Amniotic epithelial cell (primary cell): ENCODE results near the gene OXNAD1.
A peak's percentile ranks its signal among the peaks of the same experiment; 100 is the strongest.

Source experiments
- DNase-seq: peaks from one replicate; pipeline ENCODE4 v3.0.0-alpha.2; 2010; ENCODE audit warnings: low read depth

OXNAD1 gene

GRCh38 chr3:16329036-16329825, 64.2 kb downstream of the OXNAD1 start:
- no peak for DNase-seq

DNA sequence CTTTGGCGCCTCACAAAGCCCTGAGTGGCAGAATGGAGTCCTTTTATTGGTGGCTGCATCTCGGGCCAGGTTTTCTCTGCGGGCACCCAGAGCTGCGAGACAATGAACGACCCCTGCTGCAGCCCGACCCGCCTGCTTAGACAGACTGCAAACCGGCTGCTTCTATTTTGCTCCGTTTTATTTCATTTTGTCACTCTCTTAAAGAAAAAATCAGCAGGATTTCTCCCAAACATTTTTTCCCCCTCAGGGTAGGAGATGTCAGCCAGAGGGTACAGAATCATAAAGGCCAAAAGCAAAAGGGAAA, 64.8 kb downstream of the OXNAD1 start:
- DNase-seq: no peak

- no peak for DNase-seq
These were observed 65.3 kb downstream of the OXNAD1 start for GRCh38 chr3:16330351-16330750.

- no peak for DNase-seq
These were observed 66.4 kb downstream of the OXNAD1 start for GRCh38 chr3:16331319-16331883.

GRCh38 chr3:16332904-16333426, 68.0 kb downstream of the OXNAD1 start:
- DNase-seq: peak; percentile 24

- no peak for DNase-seq
These were observed 69.9 kb downstream of the OXNAD1 start for GRCh38 chr3:16334909-16335308.

DNA sequence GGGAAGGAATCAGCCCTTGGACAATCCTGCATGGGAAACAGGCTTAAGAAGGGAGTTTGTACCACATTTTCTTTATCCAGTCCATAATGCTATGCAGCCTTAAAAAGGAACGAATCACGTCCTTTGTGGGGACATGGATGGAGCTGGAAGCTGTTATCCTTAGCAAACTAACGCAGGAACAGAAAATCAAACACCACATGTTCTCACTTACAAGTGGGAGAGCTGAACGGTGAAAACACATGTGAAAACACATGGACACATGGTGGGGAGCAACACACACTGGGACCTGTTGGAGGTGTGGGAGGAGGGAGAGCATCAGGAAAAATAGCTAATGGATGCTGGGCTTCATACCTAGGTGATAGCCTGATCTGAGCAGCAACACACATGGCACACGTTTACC, 70.3 kb downstream of the OXNAD1 start:
- DNase-seq: no peak

DNA sequence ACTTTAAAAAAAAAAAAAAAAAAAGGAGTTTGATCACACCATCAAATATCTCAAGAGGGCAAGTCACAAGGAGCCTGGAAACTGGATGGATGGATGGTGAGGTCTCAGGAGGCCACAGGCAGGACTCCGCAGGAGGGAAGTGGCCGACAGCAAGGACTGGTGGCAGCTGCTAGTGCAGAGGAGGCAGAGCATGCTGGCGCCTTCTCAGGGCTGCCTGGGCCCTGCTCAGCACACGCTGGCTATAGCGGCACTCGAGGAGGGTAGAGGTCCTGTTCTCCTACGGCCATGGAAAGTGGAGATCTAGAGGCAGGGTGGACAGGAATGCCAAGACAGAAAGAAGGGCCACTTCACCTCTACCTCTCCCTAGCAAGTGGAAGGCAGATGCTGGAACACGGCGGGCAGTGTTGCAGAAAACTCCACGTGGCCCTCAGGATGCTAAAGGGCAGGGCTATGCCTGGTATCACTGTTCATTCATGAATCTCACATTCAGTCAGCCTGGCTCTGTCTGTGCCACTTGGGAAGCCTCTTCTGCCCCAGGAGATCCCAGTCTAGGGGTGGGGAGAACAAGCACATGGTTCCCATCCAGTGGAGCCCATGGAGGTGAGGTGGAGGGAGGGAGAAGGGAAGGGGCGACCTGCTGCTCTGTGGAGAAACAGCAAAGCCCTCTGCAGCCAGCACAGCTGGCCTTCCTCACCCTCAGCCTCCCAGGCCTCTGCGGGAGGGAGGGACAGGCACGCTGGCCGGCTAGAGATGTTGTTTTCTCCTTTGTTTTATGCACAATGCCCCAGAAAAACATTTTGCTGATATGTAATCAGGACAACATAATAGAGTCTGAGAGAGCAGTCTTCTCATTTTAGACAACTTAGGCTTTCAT, 71.0 kb downstream of the OXNAD1 start:
- DNase-seq: no peak

DNA sequence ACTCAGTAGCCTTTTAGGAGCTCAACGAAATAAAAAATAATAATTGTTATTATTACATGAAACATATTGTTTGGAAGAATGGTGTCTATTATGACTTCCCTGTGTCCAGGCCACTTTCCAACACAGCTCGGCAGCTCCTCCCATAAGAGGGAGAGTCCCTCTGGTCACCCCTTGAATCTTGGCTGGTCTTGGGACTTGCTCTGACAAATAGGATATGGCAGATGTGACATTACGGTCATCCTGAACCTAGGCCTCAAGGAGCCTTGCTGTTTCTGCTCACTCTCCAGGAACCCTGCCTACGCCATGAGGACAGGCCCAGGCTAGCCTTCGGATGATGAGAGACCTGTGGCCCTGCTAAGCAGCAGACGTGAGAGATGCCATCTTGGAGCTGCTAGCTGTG, 71.8 kb downstream of the OXNAD1 start:
- no peak for DNase-seq

GRCh38 chr3:16337856-16338540, 73.0 kb downstream of the OXNAD1 start:
- DNase-seq: no peak

DNA sequence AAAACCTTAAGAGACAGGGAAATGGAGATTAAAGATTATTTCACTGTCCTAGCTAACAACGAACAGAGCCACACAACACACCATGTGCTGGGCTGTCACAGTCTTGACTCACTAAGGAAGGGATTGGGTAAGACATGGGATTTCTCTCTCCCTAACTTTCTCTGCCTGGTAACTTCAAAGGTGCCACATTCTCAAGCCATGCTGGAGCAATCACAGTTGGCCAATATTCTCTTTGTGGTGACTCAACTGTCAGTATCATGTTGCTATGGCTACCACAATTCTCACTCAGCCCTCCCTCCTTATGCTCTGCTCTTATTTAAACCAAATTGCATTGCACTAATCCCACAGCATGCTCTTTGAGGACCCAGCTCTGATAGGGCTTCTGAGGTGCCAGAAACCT, 74.0 kb downstream of the OXNAD1 start:
- peak; percentile 98 for DNase-seq

- no peak for DNase-seq
These were observed 78.1 kb downstream of the OXNAD1 start for GRCh38 chr3:16343101-16343500.

GRCh38 chr3:16346413-16347081, 81.5 kb downstream of the OXNAD1 start:
- DNase-seq: no peak

DNA sequence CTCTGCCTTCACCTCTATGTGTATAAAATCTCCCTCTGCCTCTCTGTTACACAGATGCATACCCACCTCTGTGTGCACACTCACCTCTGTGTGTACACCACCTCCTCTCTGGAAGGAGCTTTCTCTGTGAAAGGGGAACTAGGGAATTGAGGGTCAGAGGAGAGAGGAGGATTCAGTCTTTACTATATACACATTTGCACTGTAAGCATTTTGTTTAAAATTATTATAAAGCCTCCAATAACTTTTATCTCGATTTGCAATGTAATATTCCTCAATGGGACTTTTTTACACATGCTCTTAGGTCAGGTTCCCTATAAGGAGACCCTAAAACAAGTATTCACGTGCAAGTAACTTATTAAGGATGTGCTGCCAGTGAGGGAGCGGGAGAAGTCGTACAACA, 82.5 kb downstream of the OXNAD1 start:
- no peak for DNase-seq

DNA sequence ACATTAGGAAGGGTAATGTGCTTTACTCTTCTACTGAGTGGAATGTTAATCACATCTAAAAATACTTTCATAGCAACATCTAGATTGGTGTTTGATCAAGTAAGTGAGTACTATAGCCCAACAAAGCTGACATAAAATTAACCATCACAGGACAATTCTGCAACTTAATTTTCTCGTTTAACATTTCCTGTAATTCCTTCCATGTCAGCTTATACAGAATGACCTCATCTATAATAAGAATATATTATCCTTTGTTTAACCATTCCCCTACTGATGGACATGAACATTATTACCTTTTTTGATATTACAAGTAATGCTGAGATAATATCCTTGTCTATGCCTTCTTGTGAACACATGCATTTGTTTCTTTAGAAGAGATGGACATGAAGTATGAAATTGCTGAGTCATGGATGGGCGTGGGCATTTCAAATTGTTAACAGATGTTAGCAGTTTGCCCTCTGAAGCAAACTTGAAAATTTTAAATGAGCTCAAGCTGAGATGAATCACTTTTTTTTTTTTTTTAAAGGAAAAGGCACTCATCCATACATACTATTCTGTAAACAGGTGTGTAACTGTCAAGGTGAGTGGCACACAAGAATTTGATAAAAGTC, 85.1 kb downstream of the OXNAD1 start:
- peak; percentile 58 for DNase-seq

- DNase-seq: no peak
These were observed 85.7 kb downstream of the OXNAD1 start for GRCh38 chr3:16350597-16351318.

- no peak for DNase-seq
These were observed 87.4 kb downstream of the OXNAD1 start for GRCh38 chr3:16352428-16352827.

- no peak for DNase-seq
These were observed 89.3 kb downstream of the OXNAD1 start for GRCh38 chr3:16354291-16354690.
